Right hindlimb (tissue), 1 donor: ENCODE results near the gene KCNK4.
"Not testable (repeated sequence)": the region's sequence is repeated elsewhere in the genome, so short reads cannot be mapped to it uniquely, and the experiment has no call there.

Experiments
- DNase-seq: peaks from one replicate; pipeline ENCODE4 v3.0.0-alpha.2; 2018

The KCNK4 gene

DNA sequence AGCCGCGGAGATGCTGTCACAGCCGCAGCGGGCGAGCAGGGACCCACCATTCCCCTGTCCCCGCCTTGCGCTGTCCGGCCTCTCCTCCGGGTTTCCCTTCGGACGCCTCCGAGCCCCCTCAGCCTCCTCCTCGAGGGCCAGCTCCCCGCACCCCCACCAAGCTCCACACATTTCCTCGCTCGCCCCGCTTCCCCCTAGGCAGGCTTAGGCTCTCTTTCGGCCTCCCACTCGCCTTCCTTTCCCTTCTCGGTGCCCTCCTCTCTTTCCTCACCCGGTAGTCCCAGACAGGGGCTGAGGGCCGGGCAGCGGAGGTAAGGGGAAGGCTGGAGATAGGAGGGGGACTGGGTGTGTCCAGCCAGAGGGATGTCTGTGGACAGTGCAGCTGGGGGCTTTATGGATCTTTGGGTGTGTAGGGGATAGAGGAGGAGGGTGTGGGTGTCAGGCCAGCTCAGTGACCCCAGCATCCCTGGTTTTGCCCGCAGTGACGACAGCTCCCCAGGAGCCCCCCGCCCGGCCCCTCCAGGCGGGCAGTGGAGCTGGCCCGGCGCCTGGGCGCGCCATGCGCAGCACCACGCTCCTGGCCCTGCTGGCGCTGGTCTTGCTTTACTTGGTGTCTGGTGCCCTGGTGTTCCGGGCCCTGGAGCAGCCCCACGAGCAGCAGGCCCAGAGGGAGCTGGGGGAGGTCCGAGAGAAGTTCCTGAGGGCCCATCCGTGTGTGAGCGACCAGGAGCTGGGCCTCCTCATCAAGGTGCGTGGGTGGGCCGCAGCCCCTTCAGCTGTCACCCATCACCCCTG is 1.6 kb downstream of the KCNK4 start:
- no peak for DNase-seq

- no peak for DNase-seq
These were observed 3.7 kb downstream of the KCNK4 start for GRCh38 chr11:64294774-64295173.

- no peak for DNase-seq
These were observed 4.7 kb downstream of the KCNK4 start for GRCh38 chr11:64295760-64296159.

DNA sequence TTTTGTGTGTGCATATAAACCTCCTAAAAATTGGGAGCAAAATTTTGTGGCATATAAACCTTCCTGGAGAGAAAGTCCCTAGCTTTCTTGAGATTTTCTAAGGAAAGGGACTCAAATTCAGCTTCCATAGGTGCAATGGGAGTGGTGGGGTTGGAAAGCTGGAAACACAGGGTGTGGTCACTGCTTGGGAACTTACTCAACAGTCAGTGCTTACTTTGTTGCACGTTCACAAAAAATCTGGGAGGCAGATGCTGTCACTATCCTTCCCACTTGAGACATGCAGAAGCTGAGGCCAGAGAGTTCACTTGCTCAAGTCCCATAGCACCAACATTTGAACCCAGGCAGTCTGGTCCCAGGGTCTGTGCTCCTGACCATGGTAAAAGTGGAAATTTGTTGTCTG is 5.1 kb downstream of the KCNK4 start:
- no peak for DNase-seq

DNA sequence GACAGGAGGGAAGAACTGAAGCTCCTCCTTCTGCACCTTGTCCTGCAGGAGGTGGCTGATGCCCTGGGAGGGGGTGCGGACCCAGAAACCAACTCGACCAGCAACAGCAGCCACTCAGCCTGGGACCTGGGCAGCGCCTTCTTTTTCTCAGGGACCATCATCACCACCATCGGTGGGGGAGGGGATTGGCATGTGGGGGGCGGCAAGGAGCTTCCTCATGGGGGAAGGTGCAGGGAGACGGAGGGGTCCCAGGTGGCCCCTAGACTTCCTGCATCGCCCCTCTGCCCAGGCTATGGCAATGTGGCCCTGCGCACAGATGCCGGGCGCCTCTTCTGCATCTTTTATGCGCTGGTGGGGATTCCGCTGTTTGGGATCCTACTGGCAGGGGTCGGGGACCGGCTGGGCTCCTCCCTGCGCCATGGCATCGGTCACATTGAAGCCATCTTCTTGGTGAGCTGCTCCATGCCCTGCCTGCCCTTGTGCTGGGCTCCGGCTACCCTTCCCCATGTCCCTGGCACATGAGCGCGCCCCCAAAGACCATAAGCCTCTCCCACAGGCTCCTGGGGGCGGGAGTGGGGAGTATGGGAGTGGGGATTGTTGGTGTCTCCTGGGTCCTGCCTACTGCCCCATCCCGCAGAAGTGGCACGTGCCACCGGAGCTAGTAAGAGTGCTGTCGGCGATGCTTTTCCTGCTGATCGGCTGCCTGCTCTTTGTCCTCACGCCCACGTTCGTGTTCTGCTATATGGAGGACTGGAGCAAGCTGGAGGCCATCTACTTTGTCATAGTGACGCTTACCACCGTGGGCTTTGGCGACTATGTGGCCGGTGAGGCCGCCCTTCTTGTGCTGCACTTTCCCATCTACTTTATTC is 6.0 kb downstream of the KCNK4 start:
- DNase-seq: no peak

DNA sequence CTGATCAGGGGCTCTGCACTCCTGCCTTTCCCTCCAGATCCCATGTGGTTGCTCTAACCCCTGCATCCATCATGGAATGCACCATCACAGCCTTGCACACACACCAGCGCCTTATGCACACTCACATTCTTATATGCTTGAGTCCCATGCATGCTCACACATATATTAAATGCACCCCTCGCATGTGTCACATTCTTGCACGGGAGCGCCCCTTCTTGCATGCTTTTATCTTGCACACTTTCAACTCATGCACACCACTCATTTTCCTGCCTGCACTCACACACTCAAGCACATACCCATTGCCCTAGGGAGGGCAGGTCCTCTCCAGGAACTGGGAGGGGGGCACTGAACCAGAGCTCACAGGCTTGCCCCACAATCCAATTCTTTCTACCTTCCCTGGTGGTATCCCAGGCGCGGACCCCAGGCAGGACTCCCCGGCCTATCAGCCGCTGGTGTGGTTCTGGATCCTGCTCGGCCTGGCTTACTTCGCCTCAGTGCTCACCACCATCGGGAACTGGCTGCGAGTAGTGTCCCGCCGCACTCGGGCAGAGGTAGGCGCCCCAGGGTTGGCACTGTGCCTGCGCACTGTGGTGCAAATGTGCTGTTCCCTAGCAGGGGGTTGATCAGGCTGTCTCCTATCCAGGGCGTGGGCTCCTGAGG is 6.7 kb downstream of the KCNK4 start:
- no peak for DNase-seq

DNA sequence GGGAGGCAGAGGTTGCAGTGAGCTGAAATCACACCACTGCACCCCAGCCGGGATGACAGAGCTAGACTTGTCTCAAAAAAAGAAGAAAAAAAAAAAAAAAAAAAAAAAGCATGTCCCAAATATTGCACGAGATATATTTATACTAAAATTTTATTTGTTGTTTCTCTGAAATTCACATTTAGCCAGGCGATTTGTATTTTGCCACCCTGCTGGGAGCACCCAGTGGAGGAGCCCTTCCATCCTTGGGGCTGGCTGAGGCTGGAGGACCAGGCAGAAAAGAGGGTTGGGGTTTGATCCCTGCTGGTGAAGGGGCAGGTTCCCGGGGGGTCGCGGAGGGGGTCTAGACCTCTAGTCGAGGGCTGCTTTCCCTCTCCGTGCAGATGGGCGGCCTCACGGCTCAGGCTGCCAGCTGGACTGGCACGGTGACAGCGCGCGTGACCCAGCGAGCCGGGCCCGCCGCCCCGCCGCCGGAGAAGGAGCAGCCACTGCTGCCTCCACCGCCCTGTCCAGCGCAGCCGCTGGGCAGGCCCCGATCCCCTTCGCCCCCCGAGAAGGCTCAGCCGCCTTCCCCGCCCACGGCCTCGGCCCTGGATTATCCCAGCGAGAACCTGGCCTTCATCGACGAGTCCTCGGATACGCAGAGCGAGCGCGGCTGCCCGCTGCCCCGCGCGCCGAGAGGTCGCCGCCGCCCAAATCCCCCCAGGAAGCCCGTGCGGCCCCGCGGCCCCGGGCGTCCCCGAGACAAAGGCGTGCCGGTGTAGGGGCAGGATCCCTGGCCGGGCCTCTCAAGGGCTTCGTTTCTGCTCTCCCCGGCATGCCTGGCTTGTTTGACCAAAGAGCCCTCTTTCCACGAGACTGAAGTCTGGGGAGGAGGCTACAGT is 8.1 kb downstream of the KCNK4 start:
- peak; percentile 74 for DNase-seq

GRCh38 chr11:64299847-64300648 is 8.9 kb downstream of the KCNK4 start, which contains the start of gene CATSPERZ:
Gene CATSPERZ (plus strand): TSS chr11:64300358. CDS start chr11:64300411, 53 bp downstream.
- no peak for DNase-seq

- no peak for DNase-seq
These were observed 12.3 kb downstream of the KCNK4 start for GRCh38 chr11:64303109-64304031.

GRCh38 chr11:64304032-64304315 is 12.9 kb downstream of the KCNK4 start:
- DNase-seq: no peak

- DNase-seq: peak; percentile 89
These were observed 13.4 kb downstream of the KCNK4 start for GRCh38 chr11:64304316-64305072.

- peak; percentile 99 for DNase-seq
These were observed 14.1 kb downstream of the KCNK4 start, which contains the start of gene ESRRA for GRCh38 chr11:64305075-64305690. Gene ESRRA (plus strand): TSS chr11:64305524. CDS start chr11:64307180, 1,656 bp downstream.

- DNase-seq: peak; percentile 74
These were observed 14.8 kb downstream of the KCNK4 start for GRCh38 chr11:64305691-64306562.

DNA sequence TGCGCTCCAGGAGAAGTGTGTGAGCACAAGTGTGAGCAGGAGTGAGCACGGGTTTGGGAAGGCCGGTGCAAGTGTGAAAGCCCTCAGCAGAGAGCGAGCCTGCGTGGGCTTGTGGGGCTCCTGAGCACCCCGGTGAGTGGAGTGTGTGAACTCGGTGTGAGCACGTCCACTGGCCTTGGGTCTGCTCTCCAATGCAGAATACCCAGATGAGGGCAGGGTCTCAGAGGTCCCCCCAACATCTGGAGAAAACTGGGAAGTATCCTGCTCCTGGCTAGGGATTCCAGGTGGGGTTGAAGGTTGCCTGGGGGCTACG is 15.4 kb downstream of the KCNK4 start:
- no peak for DNase-seq

DNA sequence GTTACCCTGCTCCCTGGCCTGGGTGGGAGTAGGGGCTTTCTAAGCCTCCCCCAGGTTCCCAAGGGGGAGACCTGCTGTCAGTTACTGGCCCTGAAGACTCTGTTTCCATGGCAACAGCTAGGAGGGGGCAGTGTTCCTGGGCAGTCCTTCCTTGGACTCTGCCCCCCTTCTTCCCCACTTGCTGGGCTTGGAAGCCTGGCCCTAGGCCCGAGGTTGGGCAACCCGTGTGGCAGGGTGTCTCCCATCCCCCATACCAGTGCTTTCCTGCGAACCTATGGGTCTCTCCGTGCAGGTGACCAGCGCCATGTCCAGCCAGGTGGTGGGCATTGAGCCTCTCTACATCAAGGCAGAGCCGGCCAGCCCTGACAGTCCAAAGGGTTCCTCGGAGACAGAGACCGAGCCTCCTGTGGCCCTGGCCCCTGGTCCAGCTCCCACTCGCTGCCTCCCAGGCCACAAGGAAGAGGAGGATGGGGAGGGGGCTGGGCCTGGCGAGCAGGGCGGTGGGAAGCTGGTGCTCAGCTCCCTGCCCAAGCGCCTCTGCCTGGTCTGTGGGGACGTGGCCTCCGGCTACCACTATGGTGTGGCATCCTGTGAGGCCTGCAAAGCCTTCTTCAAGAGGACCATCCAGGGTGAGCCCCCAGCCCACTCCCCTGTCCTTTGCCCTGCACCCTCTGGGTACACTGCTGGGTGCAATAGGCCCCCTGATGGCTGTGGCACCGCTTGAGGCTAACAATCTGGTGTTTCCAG is 15.9 kb downstream of the KCNK4 start:
- DNase-seq: no peak

DNA sequence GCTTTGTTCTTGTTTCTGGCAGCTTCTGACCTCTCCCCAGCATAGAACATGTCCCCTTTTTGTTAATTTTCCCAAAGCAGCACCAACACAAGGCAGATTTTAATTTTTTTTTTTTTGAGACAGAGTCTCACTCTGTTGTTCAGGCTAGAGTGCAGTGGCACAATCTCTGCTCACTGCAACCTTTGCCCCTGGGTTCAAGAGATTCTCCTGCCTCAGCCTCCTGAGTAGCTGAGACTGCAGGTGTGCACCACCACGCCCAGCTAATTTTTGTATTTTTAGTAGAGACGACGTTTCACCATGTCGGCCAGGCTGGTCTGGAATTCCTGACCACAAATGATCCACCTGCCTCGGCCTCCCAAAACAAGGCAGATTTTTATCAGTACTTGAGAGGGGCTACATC is 16.7 kb downstream of the KCNK4 start:
- not testable (repeated sequence) for DNase-seq

- DNase-seq: no peak
These were observed 21.8 kb downstream of the KCNK4 start for GRCh38 chr11:64312947-64313346.
